ENCODE results near the gene HOXC12. TPM values are rescaled to one million over a fixed set of nuclear protein-coding genes. Genes with fewer than 3 reads are reported as not detected.

HOXC12 gene
- total RNA-seq, 3 donors from 2014 or later = 0.15 TPM; not detected in 2

- intact Hi-C loops (cut with DNase I; ENCODE audit: low total_unique reads) = loop anchor here (10.0 kb wide), 2 partner anchors 202 to 1962 kb away; partner anchors contain the start of genes CDK2 and PMEL
- DNase-seq (ENCODE audit: low spot score in 2 of 2) = no peak
- H3K4me1 ChIP-seq = no peaks in the 10 kb centered on the region
- H3K4me3 ChIP-seq = peak overlapping the region in 1 of 3 donors; percentile 71
- no peaks in the 10 kb centered on the region for H3K9me3 ChIP-seq
- H3K27ac ChIP-seq = peak overlapping the region in 1 of 2 donors; percentile 81
- no peak for TF ChIP-seq POLR2AphosphoS5 (IDR thresholded peaks at IDR 0.05)
- TF ChIP-seq POLR2A (IDR thresholded peaks at IDR 0.05) = no peak
- no peak for TF ChIP-seq CTCF (IDR thresholded peaks at IDR 0.05)
- H3K36me3 ChIP-seq = no peaks in the 10 kb centered on the region
- H3K27me3 ChIP-seq = peaks cover 0 to 3% of the 10 kb centered on the region in 2 donors
Measured at GRCh38 chr12:54002278-54002914, 47.7 kb downstream of the HOXC12 start.

GRCh38 chr12:54002915-54003389 lies 48.2 kb downstream of the HOXC12 start:
- Histone ChIP-seq H3K27me3 (peaks cover 0 to 3% of the 10 kb centered on the region in 2 donors), H3K4me1 (peaks cover 0 to 1% of the 10 kb centered on the region in 2 donors), H3K36me3 (no peaks in the 10 kb centered on the region), H3K27ac (peak overlapping the region; percentile 7 to 81), H3K4me3 (peak overlapping the region in 2 of 3 donors; percentile 11 to 71), H3K9me3 (no peaks in the 10 kb centered on the region)
- intact Hi-C loops (cut with DNase I; ENCODE audit: low total_unique reads) = loop anchor here (10.0 kb wide), 2 partner anchors 202 to 1962 kb away; partner anchors contain the start of genes CDK2 and PMEL
- no peak for TF ChIP-seq POLR2A (IDR thresholded peaks at IDR 0.05)
- TF ChIP-seq CTCF (IDR thresholded peaks at IDR 0.05) = no peak
- no peak for TF ChIP-seq POLR2AphosphoS5 (IDR thresholded peaks at IDR 0.05)
- DNase-seq (ENCODE audit: low spot score in 2 of 2) = no peak

GRCh38 chr12:54003625-54004024 lies 48.9 kb downstream of the HOXC12 start:
- H3K27ac ChIP-seq = peak overlapping the region; percentile 7 to 81

GRCh38 chr12:54004063-54004840 lies 49.5 kb downstream of the HOXC12 start:
- Histone ChIP-seq H3K4me1 (peaks cover 0 to 7% of the 10 kb centered on the region in 2 donors), H3K9me3 (no peaks in the 10 kb centered on the region), H3K4me3 (peak overlapping the region in 2 of 3 donors; percentile 57 to 71), H3K27ac (peak overlapping the region; percentile 48 to 81), H3K36me3 (no peaks in the 10 kb centered on the region), H3K27me3 (peaks cover 0 to 3% of the 10 kb centered on the region in 2 donors)
- no peak for DNase-seq (ENCODE audit: low spot score in 2 of 2)
- intact Hi-C loops (cut with DNase I; ENCODE audit: low total_unique reads) = loop anchor here (10.0 kb wide), 2 partner anchors 201 to 1961 kb away; partner anchors contain the start of genes CDK2 and PMEL
- TF ChIP-seq POLR2A (IDR thresholded peaks at IDR 0.05) (no peak), CTCF (IDR thresholded peaks at IDR 0.05) (no peak), POLR2AphosphoS5 (IDR thresholded peaks at IDR 0.05) (no peak)

More at GRCh38 chr12:54003625-54004024, 48.9 kb downstream of the HOXC12 start:
- Histone ChIP-seq H3K36me3 (no peaks in the 10 kb centered on the region), H3K4me1 (peaks cover 0 to 7% of the 10 kb centered on the region in 2 donors), H3K27me3 (peaks cover 0 to 3% of the 10 kb centered on the region in 2 donors), H3K4me3 (peak overlapping the region in 2 of 3 donors; percentile 11 to 71), H3K9me3 (no peaks in the 10 kb centered on the region)
- no peak for DNase-seq (ENCODE audit: low spot score in 2 of 2)
- intact Hi-C loops (cut with DNase I; ENCODE audit: low total_unique reads) = loop anchor here (10.0 kb wide), 2 partner anchors 201 to 1961 kb away; partner anchors contain the start of genes CDK2 and PMEL
- no peak for TF ChIP-seq POLR2A (IDR thresholded peaks at IDR 0.05)
- no peak for TF ChIP-seq POLR2AphosphoS5 (IDR thresholded peaks at IDR 0.05)
- TF ChIP-seq CTCF (IDR thresholded peaks at IDR 0.05) = no peak
